HL-60 (cell line): Measurements from ENCODE around the gene NALCN.

Experiments used
- DNase-seq, 2 experiments: peaks; one replicate each; pipeline ENCODE4 v3.0.0-alpha.2; 2010 to 2020; ENCODE audit warnings: low read depth in 1 of 2, low spot score in 1 of 2
- H3K27ac ChIP-seq: fragments of 250-450 bp; sonication (Bioruptor Pico); replicated peaks from 2 replicates; pipeline ENCODE4 v1.5.1; 2020; ENCODE audit warnings: mild to moderate bottlenecking, moderate library complexity
- H3K27me3 ChIP-seq: fragments of 250-450 bp; sonication (Bioruptor Pico); 2 replicates; pipeline ENCODE4 v1.5.1; 2021; ENCODE audit warnings: mild to moderate bottlenecking, moderate library complexity; ENCODE audit not compliant: insufficient read depth, poor library complexity, severe bottlenecking
- H3K4me3 ChIP-seq: replicated peaks from 2 replicates; pipeline ENCODE4 v1.5.1; 2011; ENCODE audit warnings: mild to moderate bottlenecking, control low read depth, low read length; ENCODE audit not compliant: insufficient read depth
- GABPA ChIP-seq: IDR thresholded peaks from 2 replicates; pipeline ENCODE4 v1.6.1; 2012; ENCODE audit warnings: low read depth
- POLR2AphosphoS5 ChIP-seq: IDR thresholded peaks from 2 replicates; pipeline ENCODE4 v1.6.1; 2012; ENCODE audit warnings: low read depth
- SPI1 ChIP-seq: IDR thresholded peaks from 2 replicates; pipeline ENCODE4 v1.6.1; 2012; ENCODE audit warnings: low read depth, mild to moderate bottlenecking, borderline replicate concordance
- TF ChIP-seq, protein P1 (sequence below): IDR thresholded peaks from one replicate; pipeline ENCODE4 v1.5.1; 2011; ENCODE audit warnings: low read length, control low read depth, inconsistent platforms; ENCODE audit not compliant: insufficient read depth
- TF ChIP-seq, protein P2 (sequence below): IDR thresholded peaks from 2 replicates; pipeline ENCODE4 v1.6.1; 2012; ENCODE audit warnings: low read depth; ENCODE audit not compliant: insufficient replicate concordance

The NALCN gene

DNA sequence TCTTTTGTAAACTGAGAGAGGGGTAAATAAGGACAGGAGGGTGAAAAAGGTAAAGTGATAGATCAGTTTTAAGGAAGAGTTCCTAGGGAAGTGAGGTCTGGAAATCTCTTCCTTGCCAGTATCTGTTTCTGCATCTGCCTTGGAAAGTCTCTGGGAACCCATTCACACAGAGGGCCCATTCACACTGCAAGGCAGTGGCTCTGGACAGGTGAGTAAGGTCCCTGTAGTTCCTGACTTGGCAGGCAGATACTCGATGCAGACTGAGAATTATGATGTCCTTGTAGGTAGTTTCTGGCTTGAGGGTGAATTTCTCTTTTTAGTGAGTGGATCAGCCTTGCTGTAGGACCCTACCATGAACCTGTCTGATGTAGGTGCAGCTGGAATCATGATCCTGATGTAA, 293.3 kb downstream of the NALCN start:
- DNase-seq, result no peak
- TF ChIP-seq SPI1 (no peak), POLR2AphosphoS5 (no peak), GABPA (no peak)
- TF ChIP-seq, protein P1, sequence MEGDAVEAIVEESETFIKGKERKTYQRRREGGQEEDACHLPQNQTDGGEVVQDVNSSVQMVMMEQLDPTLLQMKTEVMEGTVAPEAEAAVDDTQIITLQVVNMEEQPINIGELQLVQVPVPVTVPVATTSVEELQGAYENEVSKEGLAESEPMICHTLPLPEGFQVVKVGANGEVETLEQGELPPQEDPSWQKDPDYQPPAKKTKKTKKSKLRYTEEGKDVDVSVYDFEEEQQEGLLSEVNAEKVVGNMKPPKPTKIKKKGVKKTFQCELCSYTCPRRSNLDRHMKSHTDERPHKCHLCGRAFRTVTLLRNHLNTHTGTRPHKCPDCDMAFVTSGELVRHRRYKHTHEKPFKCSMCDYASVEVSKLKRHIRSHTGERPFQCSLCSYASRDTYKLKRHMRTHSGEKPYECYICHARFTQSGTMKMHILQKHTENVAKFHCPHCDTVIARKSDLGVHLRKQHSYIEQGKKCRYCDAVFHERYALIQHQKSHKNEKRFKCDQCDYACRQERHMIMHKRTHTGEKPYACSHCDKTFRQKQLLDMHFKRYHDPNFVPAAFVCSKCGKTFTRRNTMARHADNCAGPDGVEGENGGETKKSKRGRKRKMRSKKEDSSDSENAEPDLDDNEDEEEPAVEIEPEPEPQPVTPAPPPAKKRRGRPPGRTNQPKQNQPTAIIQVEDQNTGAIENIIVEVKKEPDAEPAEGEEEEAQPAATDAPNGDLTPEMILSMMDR, result no peak
- Histone ChIP-seq H3K27me3 (no peaks in the 10 kb centered on the region), H3K27ac (no peak overlapping the region), H3K4me3 (no peak overlapping the region)

DNA sequence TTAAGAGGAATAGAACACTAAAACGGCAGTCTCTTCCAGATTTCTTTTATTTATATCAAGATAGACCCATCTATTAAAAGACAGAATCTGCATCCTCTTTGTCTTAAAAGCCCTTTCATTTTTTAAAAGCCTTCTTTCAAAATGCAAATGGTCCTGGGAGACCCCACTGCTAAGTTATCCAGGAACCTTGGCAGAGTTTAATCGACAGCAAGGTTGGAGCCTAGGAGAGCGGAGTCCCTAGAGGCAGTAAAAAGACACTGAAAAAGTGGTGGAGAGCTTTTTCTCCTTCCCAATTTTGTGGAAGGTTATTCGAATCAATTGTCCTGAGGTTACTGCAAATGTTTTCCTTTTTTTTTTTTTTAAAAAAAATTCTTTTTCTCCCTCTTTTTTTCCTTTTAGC, 294.7 kb downstream of the NALCN start:
- DNase-seq, result no peak
- Histone ChIP-seq H3K4me3 (no peak overlapping the region), H3K27ac (no peak overlapping the region), H3K27me3 (no peaks in the 10 kb centered on the region)
- TF ChIP-seq SPI1 (no peak), POLR2AphosphoS5 (no peak), GABPA (no peak)
- TF ChIP-seq, protein P1, result no peak
- TF ChIP-seq, protein P2, sequence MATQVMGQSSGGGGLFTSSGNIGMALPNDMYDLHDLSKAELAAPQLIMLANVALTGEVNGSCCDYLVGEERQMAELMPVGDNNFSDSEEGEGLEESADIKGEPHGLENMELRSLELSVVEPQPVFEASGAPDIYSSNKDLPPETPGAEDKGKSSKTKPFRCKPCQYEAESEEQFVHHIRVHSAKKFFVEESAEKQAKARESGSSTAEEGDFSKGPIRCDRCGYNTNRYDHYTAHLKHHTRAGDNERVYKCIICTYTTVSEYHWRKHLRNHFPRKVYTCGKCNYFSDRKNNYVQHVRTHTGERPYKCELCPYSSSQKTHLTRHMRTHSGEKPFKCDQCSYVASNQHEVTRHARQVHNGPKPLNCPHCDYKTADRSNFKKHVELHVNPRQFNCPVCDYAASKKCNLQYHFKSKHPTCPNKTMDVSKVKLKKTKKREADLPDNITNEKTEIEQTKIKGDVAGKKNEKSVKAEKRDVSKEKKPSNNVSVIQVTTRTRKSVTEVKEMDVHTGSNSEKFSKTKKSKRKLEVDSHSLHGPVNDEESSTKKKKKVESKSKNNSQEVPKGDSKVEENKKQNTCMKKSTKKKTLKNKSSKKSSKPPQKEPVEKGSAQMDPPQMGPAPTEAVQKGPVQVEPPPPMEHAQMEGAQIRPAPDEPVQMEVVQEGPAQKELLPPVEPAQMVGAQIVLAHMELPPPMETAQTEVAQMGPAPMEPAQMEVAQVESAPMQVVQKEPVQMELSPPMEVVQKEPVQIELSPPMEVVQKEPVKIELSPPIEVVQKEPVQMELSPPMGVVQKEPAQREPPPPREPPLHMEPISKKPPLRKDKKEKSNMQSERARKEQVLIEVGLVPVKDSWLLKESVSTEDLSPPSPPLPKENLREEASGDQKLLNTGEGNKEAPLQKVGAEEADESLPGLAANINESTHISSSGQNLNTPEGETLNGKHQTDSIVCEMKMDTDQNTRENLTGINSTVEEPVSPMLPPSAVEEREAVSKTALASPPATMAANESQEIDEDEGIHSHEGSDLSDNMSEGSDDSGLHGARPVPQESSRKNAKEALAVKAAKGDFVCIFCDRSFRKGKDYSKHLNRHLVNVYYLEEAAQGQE, result no peak

DNA sequence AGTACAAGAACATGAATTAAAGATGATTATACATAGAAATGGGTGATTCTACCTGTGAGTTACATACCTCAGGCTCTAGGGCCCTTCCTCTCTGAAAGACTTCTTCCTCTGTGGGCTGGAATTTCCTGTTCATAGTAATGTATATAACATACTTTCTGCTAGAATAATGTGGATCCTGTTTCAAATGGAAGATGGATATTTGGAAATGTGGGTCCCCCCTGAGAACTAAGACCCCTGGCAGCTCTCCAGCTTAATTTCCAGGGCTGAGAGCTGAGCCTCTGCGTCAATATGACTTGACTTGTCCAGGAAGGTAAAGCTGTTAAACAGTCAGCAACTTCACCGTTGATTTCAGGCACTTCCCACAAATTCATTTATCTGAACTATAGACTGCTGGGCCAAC, 296.3 kb downstream of the NALCN start:
- H3K27ac ChIP-seq, result no peak overlapping the region
- no peaks in the 10 kb centered on the region for H3K27me3 ChIP-seq
- TF ChIP-seq, protein P1, result no peak
- TF ChIP-seq, protein P2, result no peak
- no peak for TF ChIP-seq SPI1
- no peak for TF ChIP-seq POLR2AphosphoS5
- TF ChIP-seq GABPA, result no peak
- DNase-seq, result no peak
- H3K4me3 ChIP-seq, result no peak overlapping the region

DNA sequence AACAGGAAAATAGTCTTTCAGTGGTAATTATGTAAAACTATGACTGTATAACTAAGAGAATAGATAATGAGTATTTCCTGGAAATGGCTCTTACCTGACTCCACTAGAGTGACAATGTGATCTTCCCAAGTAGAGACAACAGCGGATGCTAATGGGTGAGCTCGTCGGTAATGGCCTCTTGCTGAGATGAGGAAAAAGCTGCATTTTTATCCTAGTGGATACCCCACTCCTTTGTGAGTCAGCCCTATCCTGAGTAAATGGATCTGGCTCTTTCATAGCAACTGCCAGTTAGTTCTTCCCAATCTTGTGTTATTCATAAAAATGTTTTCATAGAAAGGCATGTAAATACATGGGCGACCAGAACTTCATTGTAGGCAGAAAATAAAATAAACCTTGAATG, 299.5 kb downstream of the NALCN start:
- DNase-seq, result no peak
- TF ChIP-seq, protein P1, result no peak
- no peak for TF ChIP-seq SPI1
- TF ChIP-seq GABPA, result no peak
- Histone ChIP-seq H3K27ac (no peak overlapping the region), H3K27me3 (no peaks in the 10 kb centered on the region), H3K4me3 (no peak overlapping the region)
